PC-3 (cell line): ENCODE data around the gene ZNF324B. TPM values are rescaled to one million over a fixed set of nuclear protein-coding genes. Genes with fewer than 3 reads are reported as not detected.

Experiments used
- ATAC-seq: fragments of 200-7000 bp; cut with Tn5 transposase; 2 replicates; pipeline ENCODE4 v1.9.1; 2020; ENCODE audit warnings: mild to moderate bottlenecking, moderate library complexity
- BruUV-seq: library from RNA; stranded (reverse); fragments of 400-500 nt; replicated peaks from 2 replicates; lab custom pipeline; 2021; lab: Mats Ljungman, UMichigan
- CTCF ChIA-PET: fragments of 300-600 bp; sonication (Branson Sonifier 250); formaldehyde crosslinking; loops from one replicate; lab custom pipeline; 2022; ENCODE audit warnings: antibody characterized with exemption; lab: Charles Lee
- POLR2A ChIA-PET: fragments of 300-600 bp; sonication (Branson Sonifier 250); formaldehyde crosslinking; loops from one replicate; lab custom pipeline; 2022; ENCODE audit warnings: antibody characterized with exemption; ENCODE audit not compliant: unreplicated experiment; lab: Charles Lee
- DNase-seq: peaks from one replicate; pipeline ENCODE4 v3.0.0-alpha.2; 2015
- H2AFZ ChIP-seq: fragments of 300-600 bp; sonication (generic); 2 replicates; pipeline ENCODE4 v1.6.0; 2016; ENCODE audit warnings: antibody characterized with exemption, low read length
- H3F3A ChIP-seq: fragments of 300-600 bp; sonication (generic); one replicate; pipeline ENCODE4 v1.6.0; 2017; ENCODE audit warnings: antibody characterized with exemption, low read length, control low read depth, mild to moderate bottlenecking; ENCODE audit not compliant: unreplicated experiment
- H3K27ac ChIP-seq: fragments of 300-600 bp; sonication (generic); 2 replicates; pipeline ENCODE4 v1.5.1; 2016; ENCODE audit warnings: mild to moderate bottlenecking, low read length
- H3K27me3 ChIP-seq: fragments of 300-600 bp; sonication (generic); 2 replicates; pipeline ENCODE4 v1.6.1; 2016; ENCODE audit warnings: low read length, mixed read lengths
- H3K36me3 ChIP-seq: fragments of 300-600 bp; sonication (generic); 2 replicates; pipeline ENCODE4 v1.6.1; 2016; ENCODE audit warnings: low read depth, mixed run types, low read length, mixed read lengths
- H3K4me1 ChIP-seq: fragments of 300-600 bp; sonication (generic); 2 replicates; pipeline ENCODE4 v1.5.1; 2016; ENCODE audit warnings: low read length; ENCODE audit not compliant: insufficient read depth
- H3K4me2 ChIP-seq: fragments of 300-600 bp; sonication (generic); 2 replicates; pipeline ENCODE4 v1.6.0; 2016; ENCODE audit warnings: low read length
- H3K4me3 ChIP-seq: fragments of 300-600 bp; sonication (generic); 2 replicates; pipeline ENCODE4 v1.5.1; 2016; ENCODE audit warnings: mild to moderate bottlenecking, low read length, mixed read lengths
- H3K79me2 ChIP-seq: fragments of 300-600 bp; sonication (generic); 2 replicates; pipeline ENCODE4 v1.6.1; 2017; ENCODE audit warnings: low read length, mixed read lengths
- H3K9ac ChIP-seq: fragments of 300-600 bp; sonication (generic); 2 replicates; pipeline ENCODE4 v1.6.0; 2016; ENCODE audit warnings: mild to moderate bottlenecking, low read length
- H3K9me2 ChIP-seq: fragments of 300-600 bp; sonication (generic); replicated peaks from 2 replicates; pipeline ENCODE4 v1.6.1; 2016; ENCODE audit warnings: mixed run types, low read length, mixed read lengths
- H3K9me3 ChIP-seq: fragments of 300-600 bp; sonication (generic); 2 replicates; pipeline ENCODE4 v1.6.1; 2016; ENCODE audit warnings: low read length, mixed read lengths
- H4K20me1 ChIP-seq: fragments of 300-600 bp; sonication (generic); 2 replicates; pipeline ENCODE4 v1.6.1; 2016; ENCODE audit warnings: low read length, mixed read lengths
- CTCF ChIP-seq: fragments of 300-600 bp; sonication (generic); conservative IDR thresholded peaks from 2 replicates; pipeline ENCODE4 v1.5.1; 2017; ENCODE audit warnings: antibody characterized with exemption, low read depth, mild to moderate bottlenecking, low read length
- EZH2 ChIP-seq: fragments of 300-600 bp; sonication (generic); IDR thresholded peaks from one replicate; pipeline ENCODE4 v1.6.1; 2017; ENCODE audit warnings: antibody characterized with exemption, mild to moderate bottlenecking, low read length; ENCODE audit not compliant: unreplicated experiment
- EZH2phosphoT487 ChIP-seq: fragments of 300-600 bp; sonication (generic); IDR thresholded peaks from 2 replicates; pipeline ENCODE4 v1.6.1; 2018; ENCODE audit warnings: mild to moderate bottlenecking, antibody characterized with exemption, low read length, borderline replicate concordance
- intact Hi-C: fragments of 100-400 bp; cut with micrococcal nuclease; formaldehyde crosslinking; loops from 2 replicates; pipeline ENCODE4 v1.9.0; 2023
- total RNA-seq: library from RNA; depleted of rRNA; stranded (reverse); fragments of >200 nt; gene quantifications from 2 replicates; pipeline ENCODE4 v1.2.3, GENCODE V29; 2014

The ZNF324B gene
- total RNA-seq, 1 experiment from 2014 or later: 11.2 TPM

GRCh38 chr19:58416604-58417003, 34.8 kb upstream of the ZNF324B start:
- H3K9me2 ChIP-seq: no peaks in the 10 kb centered on the region
- H3K79me2 ChIP-seq: no peaks in the 10 kb centered on the region
- H2AFZ ChIP-seq: no peak overlapping the region
- intact Hi-C loops: no loop called here
- no peak overlapping the region for H3K4me3 ChIP-seq
- H3K9ac ChIP-seq: no peak overlapping the region
- no peaks in the 10 kb centered on the region for H3K4me1 ChIP-seq
- POLR2A ChIA-PET: no interaction called here
- no peaks in the 10 kb centered on the region for H3K27me3 ChIP-seq
- DNase-seq: no peak
- TF ChIP-seq EZH2phosphoT487: no peak
- no peak for TF ChIP-seq CTCF
- no peak for TF ChIP-seq EZH2
- CTCF ChIA-PET: no interaction called here
- no peak overlapping the region for H3K4me2 ChIP-seq
- BruUV-seq: no TSS peak
- no peaks in the 10 kb centered on the region for H4K20me1 ChIP-seq
- H3K9me3 ChIP-seq: no peaks in the 10 kb centered on the region
- peaks cover 41% of the 10 kb centered on the region for H3K36me3 ChIP-seq
- no peak for ATAC-seq
- H3K27ac ChIP-seq: no peak overlapping the region
- no peaks in the 10 kb centered on the region for H3F3A ChIP-seq

- POLR2A ChIA-PET: no interaction called here
- CTCF ChIA-PET: no interaction called here
- no peaks in the 10 kb centered on the region for H3K27me3 ChIP-seq
- no peak overlapping the region for H3K4me2 ChIP-seq
- intact Hi-C loops: no loop called here
- H2AFZ ChIP-seq: no peak overlapping the region
- H3K4me1 ChIP-seq: no peaks in the 10 kb centered on the region
- no peak overlapping the region for H3K27ac ChIP-seq
- H3K36me3 ChIP-seq: peaks cover 41% of the 10 kb centered on the region
- TF ChIP-seq EZH2phosphoT487 (no peak), EZH2 (no peak), CTCF (no peak)
- no peaks in the 10 kb centered on the region for H3K79me2 ChIP-seq
- DNase-seq (no peak), ATAC-seq (no peak)
- H3K4me3 ChIP-seq: no peak overlapping the region
- no peaks in the 10 kb centered on the region for H3K9me2 ChIP-seq
- no peaks in the 10 kb centered on the region for H3F3A ChIP-seq
- BruUV-seq: TSS peak; percentile 25
- H3K9me3 ChIP-seq: no peaks in the 10 kb centered on the region
- H4K20me1 ChIP-seq: no peaks in the 10 kb centered on the region
- H3K9ac ChIP-seq: no peak overlapping the region
These were observed 34.4 kb upstream of the ZNF324B start for GRCh38 chr19:58417071-58417470.

GRCh38 chr19:58428617-58429016, 22.8 kb upstream of the ZNF324B start:
- Histone ChIP-seq H3K9me2 (no peaks in the 10 kb centered on the region), H3K9ac (no peak overlapping the region), H3F3A (no peaks in the 10 kb centered on the region), H3K79me2 (no peaks in the 10 kb centered on the region), H3K4me2 (no peak overlapping the region), H2AFZ (no peak overlapping the region), H4K20me1 (no peaks in the 10 kb centered on the region), H3K27me3 (no peaks in the 10 kb centered on the region), H3K4me3 (no peak overlapping the region), H3K27ac (no peak overlapping the region), H3K4me1 (no peaks in the 10 kb centered on the region), H3K36me3 (peaks cover 18% of the 10 kb centered on the region), H3K9me3 (peaks cover 9% of the 10 kb centered on the region)
- ATAC-seq: no peak
- TF ChIP-seq EZH2phosphoT487 (no peak), EZH2 (no peak)
- CTCF ChIA-PET: no interaction called here
- intact Hi-C loops: no loop called here
- DNase-seq: no peak
- BruUV-seq: no TSS peak
- POLR2A ChIA-PET: no interaction called here
